Hematopoietic multipotent progenitor cell treated with erythropoietin and hydrocortisone succinate and interleukin-3 and kit ligand, for 15 days (in vitro differentiated cells): ENCODE measurements around the gene FBXL12.
"Not testable (repeated sequence)": the region's sequence is repeated elsewhere in the genome, so short reads cannot be mapped to it uniquely, and the experiment has no call there.

Experiments used
- DNase-seq: peaks from one replicate; pipeline ENCODE4 v3.0.0-alpha.2; 2015; ENCODE audit warnings: low spot score

The FBXL12 gene

GRCh38 chr19:9818734-9819595, at the start of gene FBXL12:
FBXL12 (minus strand) TSS chr19:9819079; CDS start chr19:9818813, 266 bp downstream.
- peak; percentile 97 for DNase-seq

GRCh38 chr19:9865732-9866501, 47.0 kb upstream of the FBXL12 start:
- no peak for DNase-seq

GRCh38 chr19:9863759-9864158, 44.9 kb upstream of the FBXL12 start:
- DNase-seq, result no peak

GRCh38 chr19:9862938-9863337, 44.1 kb upstream of the FBXL12 start:
- DNase-seq, result no peak

GRCh38 chr19:9861503-9861902, 42.6 kb upstream of the FBXL12 start:
- DNase-seq, result no peak

GRCh38 chr19:9860407-9860806, 41.5 kb upstream of the FBXL12 start:
- DNase-seq, result no peak

GRCh38 chr19:9858766-9859165, 39.9 kb upstream of the FBXL12 start:
- no peak for DNase-seq

GRCh38 chr19:9857920-9858746, 39.3 kb upstream of the FBXL12 start:
- DNase-seq, result no peak

- no peak for DNase-seq
These were observed 38.3 kb upstream of the FBXL12 start for GRCh38 chr19:9857076-9857721.

- no peak for DNase-seq
These were observed 37.7 kb upstream of the FBXL12 start for GRCh38 chr19:9856609-9857008.

- no peak for DNase-seq
These were observed 35.5 kb upstream of the FBXL12 start for GRCh38 chr19:9854282-9854846.

- DNase-seq, result no peak
These were observed 31.5 kb upstream of the FBXL12 start for GRCh38 chr19:9850235-9850959.

GRCh38 chr19:9849791-9850190, 30.9 kb upstream of the FBXL12 start:
- no peak for DNase-seq

GRCh38 chr19:9848762-9849161, 29.9 kb upstream of the FBXL12 start:
- no peak for DNase-seq

GRCh38 chr19:9848060-9848459, 29.2 kb upstream of the FBXL12 start:
- DNase-seq, result no peak

- peak; percentile 28 for DNase-seq
These were observed 28.3 kb upstream of the FBXL12 start for GRCh38 chr19:9847087-9847671.

GRCh38 chr19:9843626-9844273, 24.9 kb upstream of the FBXL12 start:
- not testable (repeated sequence) for DNase-seq

- no peak for DNase-seq
These were observed 24.2 kb upstream of the FBXL12 start for GRCh38 chr19:9842834-9843625.

GRCh38 chr19:9839415-9839814, 20.5 kb upstream of the FBXL12 start:
- DNase-seq, result no peak
